K562 (cell line): ENCODE results near the gene PLEKHA8. TPM values are rescaled to one million over a fixed set of nuclear protein-coding genes. Genes with fewer than 3 reads are reported as not detected.

Experiments used
- BDP1 ChIP-seq: IDR thresholded peaks from 3 replicates; pipeline ENCODE4 v1.6.1; 2011; ENCODE audit not compliant: insufficient read length, insufficient read depth
- CBX3 ChIP-seq, 2 experiments: IDR thresholded peaks; 1 replicate in 1 of 2; 2 replicates in 1 of 2; pipeline ENCODE4 v1.6.1; 2012; ENCODE audit warnings: inconsistent platforms in 2 of 2, low read length in 2 of 2, borderline replicate concordance in 1 of 2, control low read depth in 1 of 2
- HIVEP1 ChIP-seq: fragments of 250-450 bp; sonication (Bioruptor Pico); IDR thresholded peaks from 2 replicates; pipeline ENCODE4 v1.4.0; 2020; ENCODE audit warnings: mild to moderate bottlenecking
- JUNB ChIP-seq: fragments of 450-650 bp; formaldehyde crosslinking; conservative IDR thresholded peaks from 2 replicates; pipeline ENCODE4 v1.4.0; 2020; ENCODE audit warnings: mild to moderate bottlenecking
- KDM1A ChIP-seq, 2 experiments: fragments of 450-650 bp; IDR thresholded peaks; 2 replicates each; pipeline ENCODE4 v1.6.1; 2016; ENCODE audit warnings: mild to moderate bottlenecking in 2 of 2
- MAFF ChIP-seq: IDR thresholded peaks from 2 replicates; pipeline ENCODE4 v1.6.1; 2012; ENCODE audit warnings: low read length, improper control_type of control experiment
- NFRKB ChIP-seq: fragments of 450-650 bp; IDR thresholded peaks from 2 replicates; pipeline ENCODE4 v1.6.1; 2016; ENCODE audit warnings: low read depth
- NUFIP1 ChIP-seq: fragments of 450-650 bp; IDR thresholded peaks from 2 replicates; pipeline ENCODE4 v1.6.1; 2018; ENCODE audit not compliant: partially characterized antibody
- PTBP1 ChIP-seq: fragments of 200-400 bp; formaldehyde crosslinking; IDR thresholded peaks from 2 replicates; pipeline ENCODE4 v1.6.1; 2017; ENCODE audit warnings: low read depth, low read length
- PYGO2 ChIP-seq: fragments of 450-650 bp; IDR thresholded peaks from 2 replicates; pipeline ENCODE4 v1.6.1; 2016; ENCODE audit warnings: mild to moderate bottlenecking, missing genetic modification characterization, moderate library complexity, missing compliant biosample characterization
- RFX5 ChIP-seq: IDR thresholded peaks from 2 replicates; pipeline ENCODE4 v1.6.1; 2011; ENCODE audit warnings: low read depth, mild to moderate bottlenecking, improper control_type of control experiment, low read length
- TAF1 ChIP-seq: IDR thresholded peaks from 2 replicates; pipeline ENCODE4 v1.6.1; 2011; ENCODE audit warnings: mild to moderate bottlenecking, low read length, moderate library complexity; ENCODE audit not compliant: insufficient read depth, control insufficient read depth, severe bottlenecking; ENCODE audit errors: extremely low read depth
- TCF7L2 ChIP-seq: fragments of 150-350 bp; IDR thresholded peaks from 2 replicates; pipeline ENCODE4 v1.6.1; 2016; ENCODE audit warnings: low read depth, mild to moderate bottlenecking, low read length, moderate library complexity
- TFAM ChIP-seq: fragments of 250-450 bp; sonication (Bioruptor Pico); conservative IDR thresholded peaks from 2 replicates; pipeline ENCODE4 v1.5.0; 2021; ENCODE audit warnings: mild to moderate bottlenecking, moderate library complexity
- TRIM25 ChIP-seq: fragments of 450-650 bp; IDR thresholded peaks from 2 replicates; pipeline ENCODE4 v1.7.0; 2016; ENCODE audit warnings: borderline replicate concordance
- ZNF174 ChIP-seq: fragments of 250-450 bp; sonication (Bioruptor Pico); IDR thresholded peaks from 2 replicates; pipeline ENCODE4 v1.4.0; 2020; ENCODE audit warnings: mild to moderate bottlenecking
- ZNF766 ChIP-seq: fragments of 200-800 bp; sonication (Bioruptor generic); conservative IDR thresholded peaks from 2 replicates; pipeline ENCODE4 v1.6.1; 2016; ENCODE audit warnings: missing genetic modification characterization, missing compliant biosample characterization
- polyA plus RNA-seq, 8 experiments: library from polyadenylated mRNA; depleted of rRNA in 4 of 8; stranded (reverse) in 5 of 8; unstranded in 3 of 8; fragments of >200 nt; fragmentation: Nextera tagmentation in 2 of 8; fragmentation: Illumina TruSeq in 1 of 8; extraction: Ambion mirVana in 2 of 8; extraction: Trizol in 1 of 8; gene quantifications; 2 replicates each; pipeline versions ENCODE4 v1.2.1 to v1.2.3, GENCODE V29; 2011 to 2014; ENCODE audit warnings: inconsistent platforms in 1 of 8, missing spikeins in 1 of 8
- total RNA-seq, 7 experiments: library from RNA; depleted of rRNA in 6 of 7; stranded (reverse); fragments of >200 nt in 6 of 7; fragmentation: Illumina TruSeq in 2 of 7; extraction: Trizol in 2 of 7; gene quantifications; 2 replicates each; pipeline versions ENCODE4 v1.2.1 to v1.2.3, GENCODE V29; 2011 to 2021; ENCODE audit warnings: low replicate concordance in 1 of 7
- TF ChIP-seq, protein P1 (sequence below): fragments of 450-650 bp; IDR thresholded peaks from 2 replicates; pipeline ENCODE4 v1.6.1; 2018; ENCODE audit warnings: mild to moderate bottlenecking, low read depth; ENCODE audit not compliant: partially characterized antibody
- TF ChIP-seq, protein P2 (sequence below): fragments of 250-450 bp; sonication (Bioruptor Pico); IDR thresholded peaks from 2 replicates; pipeline ENCODE4 v1.4.0; 2020

PLEKHA8 gene
- total and polyA plus RNA-seq, 9 of the 15 experiments (the other 6 are each of a cell fraction or from before 2014, with no cell fraction given) = 3.2 to 16.3 (median 11.8) TPM

- TF ChIP-seq CBX3 (IDR thresholded peaks at IDR 0.05; ENCODE audit: borderline replicate concordance in 1 of 2, low read length in 2 of 2) = peak in 1 of 2 experiments; percentile 55; a peak in 1 of 3 replicates
- peak; percentile 71 for TF ChIP-seq MAFF
- TF ChIP-seq, protein P1, sequence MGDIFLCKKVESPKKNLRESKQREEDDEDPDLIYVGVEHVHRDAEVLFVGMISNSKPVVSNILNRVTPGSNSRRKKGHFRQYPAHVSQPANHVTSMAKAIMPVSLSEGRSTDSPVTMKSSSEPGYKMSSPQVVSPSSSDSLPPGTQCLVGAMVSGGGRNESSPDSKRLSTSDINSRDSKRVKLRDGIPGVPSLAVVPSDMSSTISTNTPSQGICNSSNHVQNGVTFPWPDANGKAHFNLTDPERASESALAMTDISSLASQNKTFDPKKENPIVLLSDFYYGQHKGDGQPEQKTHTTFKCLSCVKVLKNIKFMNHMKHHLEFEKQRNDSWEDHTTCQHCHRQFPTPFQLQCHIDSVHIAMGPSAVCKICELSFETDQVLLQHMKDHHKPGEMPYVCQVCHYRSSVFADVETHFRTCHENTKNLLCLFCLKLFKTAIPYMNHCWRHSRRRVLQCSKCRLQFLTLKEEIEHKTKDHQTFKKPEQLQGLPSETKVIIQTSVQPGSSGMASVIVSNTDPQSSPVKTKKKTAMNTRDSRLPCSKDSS = peak; percentile 1
- TF ChIP-seq NUFIP1 = no peak
- TF ChIP-seq BDP1 = no peak
- peak; percentile 87 to 93 for TF ChIP-seq KDM1A (IDR thresholded peaks at IDR 0.05)
- TF ChIP-seq TCF7L2 = no peak
- TF ChIP-seq ZNF174 = no peak
- no peak for TF ChIP-seq HIVEP1 (CRISPR knock-in tag)
- no peak for TF ChIP-seq RFX5
- TF ChIP-seq NFRKB = 0 out of 2 replicates have a peak, but pooled peaks have one; percentile 43
- TF ChIP-seq PYGO2 (tag) = no peak
- peak; percentile 59; the same call in 1 of the 2 replicates for TF ChIP-seq ZNF766 (CRISPR knock-in tag)
- no peak for TF ChIP-seq TRIM25
- TF ChIP-seq JUNB (CRISPR knock-in tag) = no peak
- TF ChIP-seq TAF1 = no peak
- TF ChIP-seq TFAM (CRISPR knock-in tag) = no peak
- TF ChIP-seq, protein P2, sequence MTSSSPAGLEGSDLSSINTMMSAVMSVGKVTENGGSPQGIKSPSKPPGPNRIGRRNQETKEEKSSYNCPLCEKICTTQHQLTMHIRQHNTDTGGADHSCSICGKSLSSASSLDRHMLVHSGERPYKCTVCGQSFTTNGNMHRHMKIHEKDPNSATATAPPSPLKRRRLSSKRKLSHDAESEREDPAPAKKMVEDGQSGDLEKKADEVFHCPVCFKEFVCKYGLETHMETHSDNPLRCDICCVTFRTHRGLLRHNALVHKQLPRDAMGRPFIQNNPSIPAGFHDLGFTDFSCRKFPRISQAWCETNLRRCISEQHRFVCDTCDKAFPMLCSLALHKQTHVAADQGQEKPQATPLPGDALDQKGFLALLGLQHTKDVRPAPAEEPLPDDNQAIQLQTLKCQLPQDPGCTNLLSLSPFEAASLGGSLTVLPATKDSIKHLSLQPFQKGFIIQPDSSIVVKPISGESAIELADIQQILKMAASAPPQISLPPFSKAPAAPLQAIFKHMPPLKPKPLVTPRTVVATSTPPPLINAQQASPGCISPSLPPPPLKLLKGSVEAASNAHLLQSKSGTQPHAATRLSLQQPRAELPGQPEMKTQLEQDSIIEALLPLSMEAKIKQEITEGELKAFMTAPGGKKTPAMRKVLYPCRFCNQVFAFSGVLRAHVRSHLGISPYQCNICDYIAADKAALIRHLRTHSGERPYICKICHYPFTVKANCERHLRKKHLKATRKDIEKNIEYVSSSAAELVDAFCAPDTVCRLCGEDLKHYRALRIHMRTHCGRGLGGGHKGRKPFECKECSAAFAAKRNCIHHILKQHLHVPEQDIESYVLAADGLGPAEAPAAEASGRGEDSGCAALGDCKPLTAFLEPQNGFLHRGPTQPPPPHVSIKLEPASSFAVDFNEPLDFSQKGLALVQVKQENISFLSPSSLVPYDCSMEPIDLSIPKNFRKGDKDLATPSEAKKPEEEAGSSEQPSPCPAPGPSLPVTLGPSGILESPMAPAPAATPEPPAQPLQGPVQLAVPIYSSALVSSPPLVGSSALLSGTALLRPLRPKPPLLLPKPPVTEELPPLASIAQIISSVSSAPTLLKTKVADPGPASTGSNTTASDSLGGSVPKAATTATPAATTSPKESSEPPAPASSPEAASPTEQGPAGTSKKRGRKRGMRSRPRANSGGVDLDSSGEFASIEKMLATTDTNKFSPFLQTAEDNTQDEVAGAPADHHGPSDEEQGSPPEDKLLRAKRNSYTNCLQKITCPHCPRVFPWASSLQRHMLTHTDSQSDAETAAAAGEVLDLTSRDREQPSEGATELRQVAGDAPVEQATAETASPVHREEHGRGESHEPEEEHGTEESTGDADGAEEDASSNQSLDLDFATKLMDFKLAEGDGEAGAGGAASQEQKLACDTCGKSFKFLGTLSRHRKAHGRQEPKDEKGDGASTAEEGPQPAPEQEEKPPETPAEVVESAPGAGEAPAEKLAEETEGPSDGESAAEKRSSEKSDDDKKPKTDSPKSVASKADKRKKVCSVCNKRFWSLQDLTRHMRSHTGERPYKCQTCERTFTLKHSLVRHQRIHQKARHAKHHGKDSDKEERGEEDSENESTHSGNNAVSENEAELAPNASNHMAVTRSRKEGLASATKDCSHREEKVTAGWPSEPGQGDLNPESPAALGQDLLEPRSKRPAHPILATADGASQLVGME = peak; percentile 93
- no peak for TF ChIP-seq PTBP1
Observed at GRCh38 chr7:30146127-30146612, 118.0 kb downstream of the PLEKHA8 start (continued).
